B cell (primary cell): ENCODE results near the gene TSPAN31. TPM values are rescaled to one million over a fixed set of nuclear protein-coding genes. Genes with fewer than 3 reads are reported as not detected.

Source experiments
- ATAC-seq: fragments of 200-7000 bp; cut with Tn5 transposase; one replicate; pipeline ENCODE4 v1.10.0; 2021; ENCODE audit warnings: low read depth, mild to moderate bottlenecking, moderate number of reproducible peaks, moderate library complexity
- CTCF ChIA-PET: fragments of 350-600 bp; sonication (Branson Sonifier 250); formaldehyde crosslinking; loops from one replicate; lab custom pipeline; 2021; ENCODE audit warnings: antibody characterized with exemption, inconsistent platforms; lab: Charles Lee
- POLR2A ChIA-PET: fragments of 350-600 bp; sonication (Branson Sonifier 250); formaldehyde crosslinking; loops from one replicate; lab custom pipeline; 2021; ENCODE audit warnings: antibody characterized with exemption; lab: Charles Lee
- DNase-seq: peaks from one replicate; pipeline ENCODE4 v3.0.0; 2013
- H2AFZ ChIP-seq: 2 replicates; pipeline ENCODE4 v1.6.1; 2012; ENCODE audit warnings: mild to moderate bottlenecking, low read depth, low read length; ENCODE audit not compliant: insufficient read depth, poor library complexity, severe bottlenecking
- H3K27ac ChIP-seq, 2 donors: 1 replicate in 1 of 2; 2 replicates in 1 of 2; pipeline ENCODE4 v1.5.1; 2012 to 2013; ENCODE audit warnings: low read length in 2 of 2, mild to moderate bottlenecking in 2 of 2, moderate library complexity in 1 of 2
- H3K27me3 ChIP-seq, 4 experiments: fragments of 200-600 bp in 1 of 4; sonication (generic) in 1 of 4; replicated peaks in 1 of 4; 1 replicate in 2 of 4; 2 replicates in 2 of 4; pipeline versions ENCODE4 v1.6.1 to v1.7.0; 2013 to 2016; ENCODE audit warnings: low read length in 3 of 4, mild to moderate bottlenecking in 2 of 4, mixed read lengths in 1 of 4, moderate library complexity in 1 of 4; ENCODE audit not compliant: insufficient read depth in 4 of 4, control insufficient read depth in 3 of 4; ENCODE audit errors: control extremely low read depth in 1 of 4
- H3K36me3 ChIP-seq, 2 experiments: replicated peaks in 1 of 2; 1 replicate in 1 of 2; 2 replicates in 1 of 2; pipeline versions ENCODE4 v1.6.1 to v1.7.1; 2013; ENCODE audit warnings: low read length in 1 of 2; ENCODE audit not compliant: insufficient read depth in 2 of 2, control insufficient read depth in 1 of 2; ENCODE audit errors: control extremely low read depth in 1 of 2, extremely low read depth in 1 of 2
- H3K4me1 ChIP-seq, 2 donors: fragments of 200-600 bp in 1 of 2; sonication (generic) in 1 of 2; 1 replicate in 1 of 2; 2 replicates in 1 of 2; pipeline versions ENCODE4 v1.5.1 to v1.6.1; 2013 to 2017; ENCODE audit warnings: low read length in 2 of 2; ENCODE audit not compliant: control insufficient read depth in 2 of 2, insufficient read depth in 2 of 2
- H3K4me2 ChIP-seq: replicated peaks from 2 replicates; pipeline ENCODE3; 2012; ENCODE audit warnings: mild to moderate bottlenecking, low read depth, low read length; ENCODE audit not compliant: poor library complexity, severe bottlenecking
- H3K4me3 ChIP-seq, 5 experiments: fragments of 200-600 bp in 1 of 5; sonication (generic) in 1 of 5; 1 replicate in 3 of 5; 2 replicates in 2 of 5; pipeline versions ENCODE4 v1.5.1 to v1.7.0; 2011 to 2016; ENCODE audit warnings: low read length in 4 of 5, mild to moderate bottlenecking in 4 of 5, low read depth in 2 of 5, control low read depth in 1 of 5, moderate library complexity in 1 of 5; ENCODE audit not compliant: insufficient read depth in 1 of 5; ENCODE audit errors: control extremely low read depth in 1 of 5, extremely low read depth in 1 of 5
- H3K79me2 ChIP-seq: fragments of 200-600 bp; sonication (generic); one replicate; pipeline ENCODE4 v1.6.0; 2016; ENCODE audit warnings: low read length; ENCODE audit not compliant: control insufficient read depth, insufficient read depth
- H3K9ac ChIP-seq: fragments of 200-600 bp; sonication (generic); 2 replicates; pipeline ENCODE4 v1.6.1; 2017; ENCODE audit warnings: mild to moderate bottlenecking, low read length, moderate library complexity
- H3K9me3 ChIP-seq, 3 donors: one replicate each; pipeline versions ENCODE4 v1.6.1 to v1.7.1; 2013; ENCODE audit warnings: low read length in 2 of 3; ENCODE audit not compliant: control insufficient read depth in 2 of 3, insufficient read depth in 1 of 3; ENCODE audit errors: control extremely low read depth in 1 of 3
- H4K20me1 ChIP-seq: 2 replicates; pipeline ENCODE4 v1.6.0; 2012; ENCODE audit warnings: mild to moderate bottlenecking, low read length; ENCODE audit not compliant: insufficient read depth, control insufficient read depth, poor library complexity, severe bottlenecking
- H3K27ac Mint-ChIP-seq: one replicate; pipeline ENCODE4 v1.8.0; 2021; ENCODE audit warnings: mixed read lengths
- H3K27me3 Mint-ChIP-seq: one replicate; pipeline ENCODE4 v1.8.0; 2021; ENCODE audit warnings: mixed read lengths
- H3K4me1 Mint-ChIP-seq: one replicate; pipeline ENCODE4 v1.8.0; 2021; ENCODE audit warnings: mixed read lengths
- H3K4me3 Mint-ChIP-seq: one replicate; pipeline ENCODE4 v1.8.0; 2021; ENCODE audit warnings: mixed read lengths
- H3K9me3 Mint-ChIP-seq: one replicate; pipeline ENCODE4 v1.8.0; 2022; ENCODE audit warnings: mixed read lengths; ENCODE audit not compliant: insufficient read depth
- CTCF ChIP-seq: fragments of 200-600 bp; IDR thresholded peaks from one replicate; pipeline ENCODE4 v1.8.0; 2022; ENCODE audit warnings: antibody characterized with exemption, mild to moderate bottlenecking
- EZH2 ChIP-seq: IDR thresholded peaks from 2 replicates; pipeline ENCODE4 v1.6.1; 2012; ENCODE audit warnings: borderline replicate concordance, low read depth, mild to moderate bottlenecking, moderate library complexity, low read length; ENCODE audit not compliant: insufficient read depth, poor library complexity, severe bottlenecking
- WGBS: methylation state at CpG from one replicate; pipeline ENCODE4 v1.1.5; 2013; ENCODE audit warnings: missing lambda C conversion rate; ENCODE audit not compliant: insufficient coverage; 5-methylcytosine and 5-hydroxymethylcytosine counted together
- intact Hi-C: fragments of 100-400 bp; cut with micrococcal nuclease; formaldehyde crosslinking; loops from one replicate; pipeline ENCODE4 v1.10.0; 2022
- polyA plus RNA-seq: library from polyadenylated mRNA; depleted of rRNA; stranded (reverse); fragments of >200 nt; gene quantifications from 2 replicates; pipeline ENCODE4 v1.2.3, GENCODE V29; 2012
- total RNA-seq, 2 donors: library from RNA; stranded (reverse); fragments of 120-200 nt in 1 of 2; gene quantifications; 1 replicate in 1 of 2; 2 replicates in 1 of 2; pipeline versions ENCODE4 v1.2.3 to v1.2.4, GENCODE V29; 2013 to 2022

Gene TSPAN31
- total and polyA plus RNA-seq, 2 donors (not counting 1 experiment from before 2014, with no cell fraction given) = 24.0 to 29.6 TPM

GRCh38 chr12:57745485-57745881 is 644 bp downstream of the TSPAN31 start:
- Histone ChIP-seq H3K27ac (peak overlapping the region; percentile 80 to 94), H3K9me3 (no peaks in the 10 kb centered on the region), H3K9ac (peak overlapping the region; percentile 94), H3K27me3 (no peaks in the 10 kb centered on the region), H2AFZ (peak overlapping the region; percentile 74), H3K4me2 (peak overlapping the region; percentile 91), H3K36me3 (peaks cover 2 to 36% of the 10 kb centered on the region in 2 experiments), H3K4me1 (peaks cover 29 to 47% of the 10 kb centered on the region in 2 donors), H3K4me3 (peak overlapping the region; percentile 68 to 90 (median 86)), H4K20me1 (peaks cover 5% of the 10 kb centered on the region), H3K79me2 (peaks cover 50% of the 10 kb centered on the region)
- POLR2A ChIA-PET = interaction anchor here (0.6 to 1.3 kb wide), 2 partner anchors 11 to 1109 kb away, joined by 4 to 7 read pairs; no protein-coding TSS in a partner anchor
- no peaks in the 10 kb centered on the region for H3K9me3 Mint-ChIP-seq
- intact Hi-C loops = no loop called here
- TF ChIP-seq EZH2 = no peak
- no peak for TF ChIP-seq CTCF
- WGBS = 84% methylated on average over 3 of the region's 8 CpGs
- no peaks in the 10 kb centered on the region for H3K27me3 Mint-ChIP-seq
- peaks cover 47% of the 10 kb centered on the region for H3K4me1 Mint-ChIP-seq
- CTCF ChIA-PET = interaction anchor here (0.8 to 1.5 kb wide), 4 partner anchors 11 to 162 kb away, joined by 3 to 10 read pairs (median 6); partner anchors contain the start of gene OS9
- H3K27ac Mint-ChIP-seq = peak overlapping the region; percentile 91
- DNase-seq = no peak
- H3K4me3 Mint-ChIP-seq = peak overlapping the region; percentile 92
- ATAC-seq = no peak

- no peak overlapping the region for H3K9ac ChIP-seq
- Mint-ChIP-seq H3K4me1 (peaks cover 47% of the 10 kb centered on the region), H3K27ac (peak overlapping the region; percentile 91), H3K27me3 (no peaks in the 10 kb centered on the region), H3K4me3 (peak overlapping the region; percentile 92), H3K9me3 (no peaks in the 10 kb centered on the region)
- no peak for TF ChIP-seq CTCF
- no peak for TF ChIP-seq EZH2
- H4K20me1 ChIP-seq = no peaks in the 10 kb centered on the region
- whole genome bisulfite sequencing = 83% methylated on average over 1 of the region's 3 CpGs
- no peak overlapping the region for H2AFZ ChIP-seq
- ATAC-seq = no peak
- H3K27me3 ChIP-seq = no peaks in the 10 kb centered on the region
- H3K9me3 ChIP-seq = no peaks in the 10 kb centered on the region
- H3K4me1 ChIP-seq = peaks cover 25 to 47% of the 10 kb centered on the region in 2 donors
- ChIA-PET CTCF (interaction anchor here (0.8 kb wide), 1 partner anchor 52 kb away, joined by 3 read pairs; the partner anchor contains the start of gene OS9), POLR2A (no interaction called here)
- peak overlapping the region; percentile 91 for H3K4me2 ChIP-seq
- peaks cover 50% of the 10 kb centered on the region for H3K79me2 ChIP-seq
- intact Hi-C loops = no loop called here
- no peak for DNase-seq
- H3K27ac ChIP-seq = peak overlapping the region in 1 of 2 donors; percentile 94
- peaks cover 2 to 41% of the 10 kb centered on the region in 2 experiments for H3K36me3 ChIP-seq
- no peak overlapping the region for H3K4me3 ChIP-seq
Observed at GRCh38 chr12:57746025-57746424, 1.2 kb downstream of the TSPAN31 start.
